HepG2 (cell line): Measurements from ENCODE around the gene GPR17. TPM values are rescaled to one million over a fixed set of nuclear protein-coding genes. Genes with fewer than 3 reads are reported as not detected.

ENCODE experiments used
- EED ChIP-seq: sonication (generic); formaldehyde crosslinking; IDR thresholded peaks from 2 replicates; pipeline ENCODE4 v1.5.0; 2020; ENCODE audit warnings: mild to moderate bottlenecking, missing genetic modification reagents
- GATAD1 ChIP-seq: IDR thresholded peaks from 2 replicates; pipeline ENCODE4 v1.6.1; 2016; ENCODE audit warnings: missing genetic modification reagents, missing compliant biosample characterization
- GTF2F1 ChIP-seq: fragments of 150-350 bp; IDR thresholded peaks from 2 replicates; pipeline ENCODE4 v1.6.1; 2014; ENCODE audit warnings: low read length
- HNRNPL ChIP-seq: fragments of 200-400 bp; formaldehyde crosslinking; IDR thresholded peaks from 2 replicates; pipeline ENCODE4 v1.6.1; 2017; ENCODE audit warnings: mild to moderate bottlenecking, low read depth, low read length
- ISL2 ChIP-seq: sonication (generic); formaldehyde crosslinking; IDR thresholded peaks from 2 replicates; pipeline ENCODE4 v1.5.0; 2020; ENCODE audit warnings: missing genetic modification reagents
- KDM1A ChIP-seq: IDR thresholded peaks from 2 replicates; pipeline ENCODE4 v1.6.1; 2016; ENCODE audit warnings: missing compliant biosample characterization
- KDM4B ChIP-seq: sonication (generic); formaldehyde crosslinking; IDR thresholded peaks from 2 replicates; pipeline ENCODE4 v1.4.0; 2020; ENCODE audit warnings: missing genetic modification reagents
- MYNN ChIP-seq: sonication (generic); formaldehyde crosslinking; IDR thresholded peaks from 2 replicates; pipeline ENCODE4 v1.4.0; 2020; ENCODE audit warnings: mild to moderate bottlenecking, low read depth, missing genetic modification reagents
- ONECUT2 ChIP-seq: sonication (generic); formaldehyde crosslinking; IDR thresholded peaks from 2 replicates; pipeline ENCODE4 v1.4.0; 2020; ENCODE audit warnings: missing genetic modification reagents
- PHF8 ChIP-seq: sonication (generic); formaldehyde crosslinking; IDR thresholded peaks from 2 replicates; pipeline ENCODE4 v1.5.0; 2020; ENCODE audit warnings: missing genetic modification reagents
- RXRA ChIP-seq: sonication (generic); formaldehyde crosslinking; IDR thresholded peaks from 2 replicates; pipeline ENCODE4 v1.5.1; 2020; ENCODE audit warnings: missing genetic modification reagents
- SRSF1 ChIP-seq: fragments of 200-400 bp; formaldehyde crosslinking; optimal IDR thresholded peaks from 2 replicates; pipeline ENCODE3; 2017; ENCODE audit warnings: mild to moderate bottlenecking, low read depth, low read length, moderate library complexity
- ZFP62 ChIP-seq: sonication (generic); formaldehyde crosslinking; IDR thresholded peaks from 2 replicates; pipeline ENCODE4 v1.4.0; 2020; ENCODE audit warnings: missing genetic modification reagents
- ZNF101 ChIP-seq: sonication (generic); formaldehyde crosslinking; IDR thresholded peaks from 2 replicates; pipeline ENCODE4 v1.4.0; 2020; ENCODE audit warnings: mild to moderate bottlenecking, low read depth, missing genetic modification reagents, borderline replicate concordance
- ZNF225 ChIP-seq: sonication (generic); formaldehyde crosslinking; IDR thresholded peaks from 2 replicates; pipeline ENCODE4 v1.4.0; 2020; ENCODE audit warnings: mild to moderate bottlenecking, missing genetic modification reagents
- ZNF33A ChIP-seq: sonication (generic); formaldehyde crosslinking; IDR thresholded peaks from 2 replicates; pipeline ENCODE4 v1.5.1; 2020; ENCODE audit warnings: missing genetic modification reagents, mild to moderate bottlenecking, moderate library complexity, borderline replicate concordance
- ZNF451 ChIP-seq: sonication (generic); formaldehyde crosslinking; IDR thresholded peaks from 2 replicates; pipeline ENCODE4 v1.5.0; 2020; ENCODE audit warnings: mild to moderate bottlenecking, missing genetic modification reagents
- ZNF556 ChIP-seq: sonication (generic); formaldehyde crosslinking; IDR thresholded peaks from 2 replicates; pipeline ENCODE4 v1.4.0; 2020; ENCODE audit warnings: mild to moderate bottlenecking, missing genetic modification reagents, borderline replicate concordance
- ZNF605 ChIP-seq: sonication (generic); formaldehyde crosslinking; IDR thresholded peaks from 2 replicates; pipeline ENCODE4 v1.8.0; 2022; ENCODE audit warnings: mild to moderate bottlenecking, missing genetic modification reagents
- ZNF713 ChIP-seq: sonication (generic); formaldehyde crosslinking; IDR thresholded peaks from 2 replicates; pipeline ENCODE4 v1.4.0; 2020; ENCODE audit warnings: mild to moderate bottlenecking, missing genetic modification reagents
- ZNF772 ChIP-seq: sonication (generic); formaldehyde crosslinking; IDR thresholded peaks from 2 replicates; pipeline ENCODE4 v1.5.0; 2020; ENCODE audit warnings: mild to moderate bottlenecking, missing genetic modification reagents
- ZNF788 ChIP-seq: sonication (generic); formaldehyde crosslinking; IDR thresholded peaks from 2 replicates; pipeline ENCODE4 v1.5.0; 2020; ENCODE audit warnings: mild to moderate bottlenecking, missing genetic modification reagents, borderline replicate concordance
- ZNF850 ChIP-seq: sonication (generic); formaldehyde crosslinking; conservative IDR thresholded peaks from 2 replicates; pipeline ENCODE4 v1.9.0; 2021; ENCODE audit warnings: mild to moderate bottlenecking, missing genetic modification reagents
- ZSCAN31 ChIP-seq: sonication (generic); formaldehyde crosslinking; IDR thresholded peaks from 2 replicates; pipeline ENCODE4 v1.5.0; 2020; ENCODE audit warnings: low read depth, mild to moderate bottlenecking, missing genetic modification reagents
- polyA plus RNA-seq, 8 experiments: library from polyadenylated mRNA; depleted of rRNA in 3 of 8; stranded (reverse) in 7 of 8; unstranded in 1 of 8; fragments of >200 nt; fragmentation: Illumina TruSeq in 4 of 8; extraction: Trizol in 4 of 8; gene quantifications; 2 replicates each; pipeline versions ENCODE4 v1.2.1 to v1.2.3, GENCODE V29; 2011 to 2016; ENCODE audit warnings: low read depth in 4 of 8, missing spikeins in 1 of 8, mixed read lengths in 1 of 8; ENCODE audit not compliant: insufficient read depth in 1 of 8
- total RNA-seq, 5 experiments: library from RNA; depleted of rRNA; stranded (reverse); fragments of >200 nt; fragmentation: Illumina TruSeq; extraction: Trizol; gene quantifications; 2 replicates each; pipeline ENCODE4 v1.2.3, GENCODE V29; 2016; ENCODE audit warnings: low read depth in 1 of 5
- TF ChIP-seq, protein P1 (sequence below): sonication (generic); formaldehyde crosslinking; IDR thresholded peaks from 2 replicates; pipeline ENCODE4 v1.8.0; 2023; ENCODE audit warnings: mild to moderate bottlenecking, missing genetic modification reagents
- TF ChIP-seq, protein P2 (sequence below): sonication (generic); formaldehyde crosslinking; IDR thresholded peaks from 2 replicates; pipeline ENCODE4 v1.8.0; 2022; ENCODE audit warnings: mild to moderate bottlenecking, missing genetic modification reagents
- TF ChIP-seq, protein P3 (sequence below): sonication (generic); formaldehyde crosslinking; IDR thresholded peaks from 2 replicates; pipeline ENCODE4 v1.8.1; 2023; ENCODE audit warnings: mild to moderate bottlenecking, moderate library complexity, missing genetic modification reagents
- TF ChIP-seq, protein P4 (sequence below): sonication (generic); formaldehyde crosslinking; IDR thresholded peaks from 2 replicates; pipeline ENCODE4 v1.5.1; 2020; ENCODE audit warnings: missing genetic modification reagents, mild to moderate bottlenecking, borderline replicate concordance

GPR17 gene
- total and polyA plus RNA-seq, 2 of the 13 experiments (the other 11 are each of a cell fraction or from before 2014, with no cell fraction given), result not detected

DNA sequence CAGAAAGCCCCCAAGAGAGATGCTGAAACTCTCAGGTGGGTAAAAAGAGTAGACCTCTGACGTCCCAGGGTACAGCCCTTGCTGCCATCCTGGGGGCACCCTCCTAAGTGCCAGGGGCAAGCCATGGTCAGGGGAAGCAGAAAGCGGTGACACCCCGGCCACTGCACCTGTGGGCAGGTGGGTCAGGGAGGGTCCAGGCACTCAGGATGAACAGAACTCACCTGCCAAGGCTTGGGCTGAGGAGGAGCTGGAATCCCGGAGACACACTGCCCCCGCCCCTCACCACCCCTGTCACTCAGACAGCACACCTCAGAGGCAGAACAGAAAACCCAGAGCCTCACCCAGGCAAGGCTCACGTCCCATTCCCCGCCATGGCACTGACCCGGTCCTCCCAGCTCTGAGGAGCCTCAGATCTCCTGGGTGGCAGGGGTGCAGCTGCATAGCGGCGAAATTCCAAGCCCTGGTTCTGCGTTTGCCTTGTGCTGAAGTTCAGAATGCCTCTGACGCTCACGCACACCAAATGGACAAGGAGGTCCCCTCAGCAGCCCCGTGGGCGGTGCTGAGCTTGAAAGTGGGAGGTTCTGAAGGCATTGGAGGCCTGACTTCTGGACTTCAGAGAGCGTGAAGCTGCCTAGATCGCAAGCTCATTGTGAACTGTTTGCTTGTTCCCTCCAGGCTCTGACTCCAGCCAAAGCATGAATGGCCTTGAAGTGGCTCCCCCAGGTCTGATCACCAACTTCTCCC lies 4.3 kb downstream of the GPR17 start (continued):
- TF ChIP-seq, protein P1, sequence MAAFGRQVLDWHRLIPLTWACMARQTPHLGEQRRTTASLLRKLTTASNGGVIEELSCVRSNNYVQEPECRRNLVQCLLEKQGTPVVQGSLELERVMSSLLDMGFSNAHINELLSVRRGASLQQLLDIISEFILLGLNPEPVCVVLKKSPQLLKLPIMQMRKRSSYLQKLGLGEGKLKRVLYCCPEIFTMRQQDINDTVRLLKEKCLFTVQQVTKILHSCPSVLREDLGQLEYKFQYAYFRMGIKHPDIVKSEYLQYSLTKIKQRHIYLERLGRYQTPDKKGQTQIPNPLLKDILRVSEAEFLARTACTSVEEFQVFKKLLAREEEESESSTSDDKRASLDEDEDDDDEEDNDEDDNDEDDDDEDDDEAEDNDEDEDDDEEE (CRISPR knock-in tag), result 0 out of 2 replicates have a peak, but pooled peaks have one; percentile 44
- TF ChIP-seq KDM1A (no peak), ZFP62 (CRISPR knock-in tag) (no peak), HNRNPL (0 out of 2 replicates have a peak, but pooled peaks have one; percentile 69), MYNN (no peak), ZNF101 (CRISPR knock-in tag) (no peak), ZSCAN31 (CRISPR knock-in tag) (peak; percentile 82), ZNF772 (CRISPR knock-in tag) (0 out of 2 replicates have a peak, but pooled peaks have one; percentile 17), ZNF33A (CRISPR knock-in tag) (no peak), GTF2F1 (no peak), ZNF713 (CRISPR knock-in tag) (no peak), ZNF605 (0 out of 2 replicates have a peak, but pooled peaks have one; percentile 65), ONECUT2 (CRISPR knock-in tag) (no peak), ZNF788 (CRISPR knock-in tag) (peak; percentile 56; the same call in 1 of the 2 replicates), ISL2 (CRISPR knock-in tag) (no peak), KDM4B (no peak), RXRA (CRISPR knock-in tag) (peak; percentile 9), ZNF850 (0 out of 2 replicates have a peak, but pooled peaks have one; percentile 7), ZNF556 (no peak), EED (peak; percentile 78; the same call in 1 of the 2 replicates), SRSF1 (peak; percentile 45), ZNF451 (CRISPR knock-in tag) (no peak), PHF8 (CRISPR knock-in tag) (0 out of 2 replicates have a peak, but pooled peaks have one; percentile 11), GATAD1 (CRISPR knock-in tag) (no peak), ZNF225 (no peak)
- TF ChIP-seq, protein P2, sequence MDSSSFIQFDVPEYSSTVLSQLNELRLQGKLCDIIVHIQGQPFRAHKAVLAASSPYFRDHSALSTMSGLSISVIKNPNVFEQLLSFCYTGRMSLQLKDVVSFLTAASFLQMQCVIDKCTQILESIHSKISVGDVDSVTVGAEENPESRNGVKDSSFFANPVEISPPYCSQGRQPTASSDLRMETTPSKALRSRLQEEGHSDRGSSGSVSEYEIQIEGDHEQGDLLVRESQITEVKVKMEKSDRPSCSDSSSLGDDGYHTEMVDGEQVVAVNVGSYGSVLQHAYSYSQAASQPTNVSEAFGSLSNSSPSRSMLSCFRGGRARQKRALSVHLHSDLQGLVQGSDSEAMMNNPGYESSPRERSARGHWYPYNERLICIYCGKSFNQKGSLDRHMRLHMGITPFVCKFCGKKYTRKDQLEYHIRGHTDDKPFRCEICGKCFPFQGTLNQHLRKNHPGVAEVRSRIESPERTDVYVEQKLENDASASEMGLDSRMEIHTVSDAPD (CRISPR knock-in tag), result no peak
- TF ChIP-seq, protein P3, sequence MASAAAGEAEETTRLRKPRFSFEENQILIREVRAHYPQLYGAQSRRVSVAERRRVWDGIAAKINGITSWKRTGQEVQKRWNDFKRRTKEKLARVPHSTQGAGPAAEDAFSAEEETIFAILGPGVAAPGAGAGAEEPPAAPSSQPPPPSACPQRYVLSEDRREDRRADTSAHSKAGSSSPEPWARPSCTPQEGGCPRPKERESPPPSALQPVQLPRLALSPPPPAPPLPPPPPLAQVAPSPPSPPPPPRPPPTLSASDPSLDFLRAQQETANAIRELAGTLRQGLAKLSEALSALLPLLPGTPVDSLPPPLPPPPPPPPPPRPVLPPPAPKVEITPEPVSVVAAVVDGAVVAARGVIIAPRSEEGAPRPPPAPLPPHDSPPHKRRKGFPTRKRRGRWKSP (CRISPR knock-in tag), result 0 out of 2 replicates have a peak, but pooled peaks have one; percentile 11
- TF ChIP-seq, protein P4, sequence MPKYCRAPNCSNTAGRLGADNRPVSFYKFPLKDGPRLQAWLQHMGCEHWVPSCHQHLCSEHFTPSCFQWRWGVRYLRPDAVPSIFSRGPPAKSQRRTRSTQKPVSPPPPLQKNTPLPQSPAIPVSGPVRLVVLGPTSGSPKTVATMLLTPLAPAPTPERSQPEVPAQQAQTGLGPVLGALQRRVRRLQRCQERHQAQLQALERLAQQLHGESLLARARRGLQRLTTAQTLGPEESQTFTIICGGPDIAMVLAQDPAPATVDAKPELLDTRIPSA (CRISPR knock-in tag), result no peak
